Suprapubic skin (tissue), 4 donors: ENCODE data around the gene GLG1.

Source experiments
- CTCF ChIP-seq, 2 donors: fragments of 200-600 bp in 1 of 2; fragments of 450-650 bp in 1 of 2; sonication (generic) in 1 of 2; IDR thresholded peaks; one replicate each; pipeline ENCODE4 v1.5.1; 2016 to 2019; ENCODE audit warnings: antibody characterized with exemption in 2 of 2, mild to moderate bottlenecking in 1 of 2, moderate library complexity in 1 of 2
- POLR2A ChIP-seq, 2 donors: fragments of 450-650 bp; IDR thresholded peaks; one replicate each; pipeline ENCODE4 v1.6.1; 2017; ENCODE audit warnings: antibody characterized with exemption in 2 of 2, mild to moderate bottlenecking in 2 of 2, moderate library complexity in 2 of 2
- POLR2AphosphoS5 ChIP-seq, 3 donors: sonication (generic); formaldehyde crosslinking; IDR thresholded peaks; one replicate each; pipeline ENCODE4 v1.6.1; 2017; ENCODE audit warnings: antibody characterized with exemption in 3 of 3

GRCh38 chr16:74652249-74652648 lies 45.3 kb upstream of the GLG1 start:
- TF ChIP-seq CTCF (IDR thresholded peaks at IDR 0.05) (no peak), POLR2A (IDR thresholded peaks at IDR 0.05) (no peak), POLR2AphosphoS5 (IDR thresholded peaks at IDR 0.05) (no peak)
